ENCODE data around the gene LRRC8D. TPM values are rescaled to one million over a fixed set of nuclear protein-coding genes. Genes with fewer than 3 reads are reported as not detected.

The LRRC8D gene
- total RNA-seq, 1 experiment from 2014 or later: 39.4 TPM

GRCh38 chr1:89870998-89871397 is 50.2 kb downstream of the LRRC8D start:
- ChIA-PET POLR2A (no interaction called here), CTCF (no interaction called here)
- intact Hi-C loops (cut with micrococcal nuclease; ENCODE audit: unreplicated experiment): no loop called here
- no peaks in the 10 kb centered on the region for H3K9me3 Mint-ChIP-seq (ENCODE audit: unreplicated experiment)
- TF ChIP-seq CTCF (IDR thresholded peaks at IDR 0.05; ENCODE audit: insufficient read depth in 1 of 2, low read depth in 1 of 2, low read length in 1 of 2, severe bottlenecking in 1 of 2, unreplicated experiment in 1 of 2): no peak
- no peak for DNase-seq
- Histone ChIP-seq H3K4me3 (ENCODE audit: low read depth, low read length) (no peak overlapping the region), H3K36me3 (ENCODE audit: control insufficient read depth, insufficient read depth, low read length) (no peaks in the 10 kb centered on the region), H3K9me3 (no peaks in the 10 kb centered on the region), H3K4me1 (0 out of 2 replicates have a peak, but pooled peaks cover 7% of the 10 kb centered on the region), H3K27me3 (replicated peaks; ENCODE audit: control insufficient read depth, insufficient read depth, low read length) (no peaks in the 10 kb centered on the region)
- H3K4me3 Mint-ChIP-seq (ENCODE audit: unreplicated experiment): no peak overlapping the region
- no peak overlapping the region for H3K27ac Mint-ChIP-seq (ENCODE audit: unreplicated experiment)
- no TSS peak for BruUV-seq (replicated peaks)
- H3K36me3 Mint-ChIP-seq (ENCODE audit: insufficient read depth, unreplicated experiment): peaks cover 26% of the 10 kb centered on the region
- peaks cover 4% of the 10 kb centered on the region for H3K4me1 Mint-ChIP-seq (ENCODE audit: low read depth, unreplicated experiment)
- H3K27me3 Mint-ChIP-seq (ENCODE audit: insufficient read depth, unreplicated experiment): no peaks in the 10 kb centered on the region

- Mint-ChIP-seq H3K36me3 (ENCODE audit: insufficient read depth, unreplicated experiment) (peaks cover 17% of the 10 kb centered on the region), H3K9me3 (ENCODE audit: unreplicated experiment) (no peaks in the 10 kb centered on the region), H3K4me1 (ENCODE audit: low read depth, unreplicated experiment) (no peaks in the 10 kb centered on the region), H3K27ac (ENCODE audit: unreplicated experiment) (no peak overlapping the region), H3K4me3 (ENCODE audit: unreplicated experiment) (no peak overlapping the region), H3K27me3 (ENCODE audit: insufficient read depth, unreplicated experiment) (no peaks in the 10 kb centered on the region)
- Histone ChIP-seq H3K4me3 (ENCODE audit: low read depth, low read length) (no peak overlapping the region), H3K27me3 (replicated peaks; ENCODE audit: control insufficient read depth, insufficient read depth, low read length) (no peaks in the 10 kb centered on the region), H3K36me3 (ENCODE audit: control insufficient read depth, insufficient read depth, low read length) (no peaks in the 10 kb centered on the region), H3K9me3 (no peaks in the 10 kb centered on the region), H3K4me1 (0 out of 2 replicates have a peak, but pooled peaks cover 7% of the 10 kb centered on the region)
- ChIA-PET CTCF (no interaction called here), POLR2A (no interaction called here)
- no peak for DNase-seq
- no TSS peak for BruUV-seq (replicated peaks)
- TF ChIP-seq CTCF (IDR thresholded peaks at IDR 0.05; ENCODE audit: insufficient read depth in 1 of 2, low read depth in 1 of 2, low read length in 1 of 2, severe bottlenecking in 1 of 2, unreplicated experiment in 1 of 2): no peak
- intact Hi-C loops (cut with micrococcal nuclease; ENCODE audit: unreplicated experiment): no loop called here
Observed at GRCh38 chr1:89871768-89872473, 51.1 kb downstream of the LRRC8D start.

GRCh38 chr1:89872567-89872966 is 51.7 kb downstream of the LRRC8D start:
- CTCF ChIA-PET: no interaction called here
- Mint-ChIP-seq H3K36me3 (ENCODE audit: insufficient read depth, unreplicated experiment) (peaks cover 17% of the 10 kb centered on the region), H3K4me3 (ENCODE audit: unreplicated experiment) (no peak overlapping the region), H3K27ac (ENCODE audit: unreplicated experiment) (no peak overlapping the region), H3K27me3 (ENCODE audit: insufficient read depth, unreplicated experiment) (no peaks in the 10 kb centered on the region), H3K4me1 (ENCODE audit: low read depth, unreplicated experiment) (no peaks in the 10 kb centered on the region), H3K9me3 (ENCODE audit: unreplicated experiment) (no peaks in the 10 kb centered on the region)
- POLR2A ChIA-PET: no interaction called here
- no peak for DNase-seq
- TF ChIP-seq CTCF (IDR thresholded peaks at IDR 0.05; ENCODE audit: insufficient read depth in 1 of 2, low read depth in 1 of 2, low read length in 1 of 2, severe bottlenecking in 1 of 2, unreplicated experiment in 1 of 2): no peak
- Histone ChIP-seq H3K27me3 (replicated peaks; ENCODE audit: control insufficient read depth, insufficient read depth, low read length) (no peaks in the 10 kb centered on the region), H3K36me3 (ENCODE audit: control insufficient read depth, insufficient read depth, low read length) (no peaks in the 10 kb centered on the region), H3K9me3 (no peaks in the 10 kb centered on the region), H3K4me1 (0 out of 2 replicates have a peak, but pooled peaks cover 7% of the 10 kb centered on the region), H3K4me3 (ENCODE audit: low read depth, low read length) (no peak overlapping the region)
- intact Hi-C loops (cut with micrococcal nuclease; ENCODE audit: unreplicated experiment): no loop called here
- BruUV-seq (replicated peaks): no TSS peak
